HepG2 (cell line): ENCODE data around the gene ZNF512B. TPM values are rescaled to one million over a fixed set of nuclear protein-coding genes. Genes with fewer than 3 reads are reported as not detected.

ENCODE experiments used
- ATF3 ChIP-seq: sonication (generic); formaldehyde crosslinking; IDR thresholded peaks from 2 replicates; pipeline ENCODE4 v1.4.0; 2020; ENCODE audit warnings: missing genetic modification reagents
- CBX1 ChIP-seq: IDR thresholded peaks from one replicate; pipeline ENCODE4 v1.6.1; 2016; ENCODE audit warnings: antibody characterized with exemption, low read depth
- FOXO4 ChIP-seq: sonication (generic); formaldehyde crosslinking; conservative IDR thresholded peaks from 2 replicates; pipeline ENCODE4 v1.8.1; 2023; ENCODE audit warnings: missing genetic modification reagents
- MYPOP ChIP-seq: sonication (generic); formaldehyde crosslinking; IDR thresholded peaks from 2 replicates; pipeline ENCODE4 v1.8.1; 2023; ENCODE audit warnings: mild to moderate bottlenecking, moderate library complexity, missing genetic modification reagents
- PBX2 ChIP-seq: IDR thresholded peaks from 2 replicates; pipeline ENCODE4 v1.6.1; 2016; ENCODE audit warnings: control low read depth
- PRDM4 ChIP-seq: sonication (generic); formaldehyde crosslinking; IDR thresholded peaks from 2 replicates; pipeline ENCODE4 v1.9.0; 2021; ENCODE audit warnings: missing genetic modification reagents, borderline replicate concordance
- PTBP1 ChIP-seq: fragments of 200-400 bp; formaldehyde crosslinking; IDR thresholded peaks from 2 replicates; pipeline ENCODE4 v1.6.1; 2018; ENCODE audit warnings: low read length, low read depth; ENCODE audit not compliant: poor library complexity, severe bottlenecking
- TFDP1 ChIP-seq: IDR thresholded peaks from 2 replicates; pipeline ENCODE4 v1.6.1; 2016; ENCODE audit warnings: missing compliant biosample characterization, missing genetic modification reagents, borderline replicate concordance
- ZBTB46 ChIP-seq: sonication (generic); formaldehyde crosslinking; IDR thresholded peaks from 2 replicates; pipeline ENCODE4 v1.4.0; 2020; ENCODE audit warnings: mild to moderate bottlenecking, missing genetic modification reagents, borderline replicate concordance
- ZIK1 ChIP-seq: sonication (generic); formaldehyde crosslinking; IDR thresholded peaks from 2 replicates; pipeline ENCODE4 v1.5.0; 2020; ENCODE audit warnings: mild to moderate bottlenecking, low read depth, missing genetic modification reagents, borderline replicate concordance
- ZNF251 ChIP-seq: sonication (generic); formaldehyde crosslinking; IDR thresholded peaks from 2 replicates; pipeline ENCODE4 v1.9.0; 2021; ENCODE audit warnings: mild to moderate bottlenecking, missing genetic modification reagents
- ZNF770 ChIP-seq: sonication (generic); formaldehyde crosslinking; IDR thresholded peaks from 2 replicates; pipeline ENCODE4 v1.5.0; 2020; ENCODE audit warnings: mild to moderate bottlenecking, missing genetic modification reagents
- ZSCAN20 ChIP-seq: sonication (generic); formaldehyde crosslinking; IDR thresholded peaks from 2 replicates; pipeline ENCODE4 v1.4.0; 2020; ENCODE audit warnings: missing genetic modification reagents, mild to moderate bottlenecking, borderline replicate concordance
- polyA plus RNA-seq, 8 experiments: library from polyadenylated mRNA; depleted of rRNA in 3 of 8; stranded (reverse) in 7 of 8; unstranded in 1 of 8; fragments of >200 nt; fragmentation: Illumina TruSeq in 4 of 8; extraction: Trizol in 4 of 8; gene quantifications; 2 replicates each; pipeline versions ENCODE4 v1.2.1 to v1.2.3, GENCODE V29; 2011 to 2016; ENCODE audit warnings: low read depth in 4 of 8, missing spikeins in 1 of 8, mixed read lengths in 1 of 8; ENCODE audit not compliant: insufficient read depth in 1 of 8
- total RNA-seq, 5 experiments: library from RNA; depleted of rRNA; stranded (reverse); fragments of >200 nt; fragmentation: Illumina TruSeq; extraction: Trizol; gene quantifications; 2 replicates each; pipeline ENCODE4 v1.2.3, GENCODE V29; 2016; ENCODE audit warnings: low read depth in 1 of 5

Gene ZNF512B
- total and polyA plus RNA-seq, 2 of the 13 experiments (the other 11 are each of a cell fraction or from before 2014, with no cell fraction given): 11.5 to 30.6 TPM

- TF ChIP-seq PBX2 (CRISPR knock-in tag) (no peak), PTBP1 (no peak), FOXO4 (CRISPR knock-in tag) (no peak), ZIK1 (peak; percentile 73; the same call in 1 of the 2 replicates), PRDM4 (CRISPR knock-in tag) (0 out of 2 replicates have a peak, but pooled peaks have one; percentile 13), ZBTB46 (no peak), ATF3 (peak; percentile 74), ZSCAN20 (CRISPR knock-in tag) (peak; percentile 92; the same call in 1 of the 2 replicates), CBX1 (no peak), ZNF770 (no peak; the same call in 1 of the 2 replicates), MYPOP (CRISPR knock-in tag) (peak; percentile 56; the same call in 1 of the 2 replicates), TFDP1 (CRISPR knock-in tag) (peak; percentile 92), ZNF251 (no peak)
Measured at GRCh38 chr20:63978319-63979228, 8.8 kb upstream of the ZNF512B start (continued).
